ENCODE measurements around the gene HSBP1L1. TPM values are rescaled to one million over a fixed set of nuclear protein-coding genes. Genes with fewer than 3 reads are reported as not detected.
A peak's percentile ranks its signal among the peaks of the same experiment; 100 is the strongest.

HSBP1L1 gene
- total RNA-seq = 2.1 TPM

DNA sequence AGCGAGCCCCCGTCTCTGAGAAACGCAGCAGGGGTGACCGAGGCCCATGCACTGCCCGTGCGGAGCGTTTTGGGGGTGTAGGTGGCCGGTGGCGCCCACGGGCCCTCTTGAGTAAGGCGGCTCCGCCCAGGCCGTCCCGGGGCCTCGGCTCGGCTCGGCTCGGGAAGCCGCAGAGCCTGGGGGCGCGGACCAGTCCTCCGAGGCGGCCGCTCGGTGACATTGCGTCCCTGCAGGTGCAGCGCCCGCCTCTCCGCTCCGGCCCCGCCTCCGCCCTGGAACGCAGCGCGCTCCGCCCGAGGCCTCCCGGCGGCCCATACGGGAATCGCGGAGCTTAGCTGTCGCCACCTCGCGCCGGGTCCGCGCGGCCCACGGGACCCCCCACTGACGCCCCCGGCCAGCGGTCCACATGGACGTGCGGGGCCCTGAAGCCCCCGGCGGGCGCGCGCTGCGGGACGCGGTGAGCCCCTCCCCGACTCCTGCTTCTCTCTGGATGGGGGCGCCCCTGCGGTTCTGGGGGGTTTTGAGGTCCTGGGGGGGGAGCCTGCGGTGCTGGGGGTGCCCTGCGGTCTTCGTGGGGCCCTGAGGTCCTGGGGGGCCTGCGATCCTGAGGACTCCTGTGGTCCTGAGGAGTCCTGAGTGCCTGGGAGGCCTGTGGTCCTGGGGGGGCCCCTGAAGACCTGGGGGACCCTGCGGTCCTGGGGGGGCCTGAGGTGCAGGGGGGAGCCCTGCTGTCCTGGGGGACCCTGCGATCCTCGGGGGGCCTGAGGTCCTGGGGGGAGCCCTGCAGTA, at the start of gene HSBP1L1:
HSBP1L1 (plus strand) TSS at position 314 of the 789 bp plus-strand sequence; CDS start at position 407, 93 bp downstream.
- peak within 1 kb of the TSS; percentile 72 to 88 (median 77) for H3K9ac ChIP-seq (ENCODE audit: low read depth in 1 of 3, low read length in 3 of 3)
- H3K4me1 ChIP-seq (ENCODE audit: control insufficient read depth in 3 of 3, insufficient read depth in 3 of 3, low read length in 3 of 3) = peaks cover 6 to 11% (median 8%) of the 10 kb centered on the region in 3 donors
- H3K27ac ChIP-seq (ENCODE audit: low read depth, low read length) = peak within 1 kb of the TSS; percentile 71
- peak within 1 kb of the TSS; percentile 73 to 76 (median 75) for H3K4me3 ChIP-seq (ENCODE audit: low read length in 3 of 3)
- H3K9me3 ChIP-seq (ENCODE audit: control insufficient read depth in 3 of 3, low read length in 3 of 3) = no peaks in the 10 kb centered on the region
- peaks cover 0 to 10% (median 6%) of the 10 kb centered on the region in 3 donors for H3K27me3 ChIP-seq (ENCODE audit: control insufficient read depth in 3 of 3, insufficient read depth in 3 of 3, low read length in 3 of 3)
- H3K36me3 ChIP-seq (ENCODE audit: control insufficient read depth in 3 of 3, insufficient read depth in 3 of 3, low read length in 3 of 3) = peaks cover 2 to 4% (median 3%) of the 10 kb centered on the region in 3 donors

- H3K36me3 ChIP-seq (ENCODE audit: control insufficient read depth in 3 of 3, insufficient read depth in 3 of 3, low read length in 3 of 3) = peaks cover 18 to 34% (median 30%) of the 10 kb centered on the region in 3 donors
These were observed 49.0 kb upstream of the HSBP1L1 start for GRCh38 chr18:79915161-79916127.

GRCh38 chr18:79916128-79916494, 48.3 kb upstream of the HSBP1L1 start:
- H3K4me3 ChIP-seq (ENCODE audit: low read length in 3 of 3) = no peak overlapping the region
- H3K27me3 ChIP-seq (ENCODE audit: control insufficient read depth in 3 of 3, insufficient read depth in 3 of 3, low read length in 3 of 3) = no peaks in the 10 kb centered on the region
- H3K36me3 ChIP-seq (ENCODE audit: control insufficient read depth in 3 of 3, insufficient read depth in 3 of 3, low read length in 3 of 3) = peaks cover 18 to 34% (median 30%) of the 10 kb centered on the region in 3 donors
- peaks cover 5 to 20% (median 8%) of the 10 kb centered on the region in 3 donors for H3K4me1 ChIP-seq (ENCODE audit: control insufficient read depth in 3 of 3, insufficient read depth in 3 of 3, low read length in 3 of 3)
- H3K27ac ChIP-seq (ENCODE audit: low read depth, low read length) = no peak overlapping the region
- no peak overlapping the region for H3K9ac ChIP-seq (ENCODE audit: low read depth in 1 of 3, low read length in 3 of 3)
- H3K9me3 ChIP-seq (ENCODE audit: control insufficient read depth in 3 of 3, low read length in 3 of 3) = no peaks in the 10 kb centered on the region

More at GRCh38 chr18:79915161-79916127, 49.0 kb upstream of the HSBP1L1 start:
- Histone ChIP-seq H3K4me1 (ENCODE audit: control insufficient read depth in 3 of 3, insufficient read depth in 3 of 3, low read length in 3 of 3) (peaks cover 7 to 24% (median 8%) of the 10 kb centered on the region in 3 donors), H3K4me3 (ENCODE audit: low read length in 3 of 3) (no peak overlapping the region), H3K9me3 (ENCODE audit: control insufficient read depth in 3 of 3, low read length in 3 of 3) (no peaks in the 10 kb centered on the region), H3K27me3 (ENCODE audit: control insufficient read depth in 3 of 3, insufficient read depth in 3 of 3, low read length in 3 of 3) (no peaks in the 10 kb centered on the region), H3K9ac (ENCODE audit: low read depth in 1 of 3, low read length in 3 of 3) (no peak overlapping the region), H3K27ac (ENCODE audit: low read depth, low read length) (no peak overlapping the region)

DNA sequence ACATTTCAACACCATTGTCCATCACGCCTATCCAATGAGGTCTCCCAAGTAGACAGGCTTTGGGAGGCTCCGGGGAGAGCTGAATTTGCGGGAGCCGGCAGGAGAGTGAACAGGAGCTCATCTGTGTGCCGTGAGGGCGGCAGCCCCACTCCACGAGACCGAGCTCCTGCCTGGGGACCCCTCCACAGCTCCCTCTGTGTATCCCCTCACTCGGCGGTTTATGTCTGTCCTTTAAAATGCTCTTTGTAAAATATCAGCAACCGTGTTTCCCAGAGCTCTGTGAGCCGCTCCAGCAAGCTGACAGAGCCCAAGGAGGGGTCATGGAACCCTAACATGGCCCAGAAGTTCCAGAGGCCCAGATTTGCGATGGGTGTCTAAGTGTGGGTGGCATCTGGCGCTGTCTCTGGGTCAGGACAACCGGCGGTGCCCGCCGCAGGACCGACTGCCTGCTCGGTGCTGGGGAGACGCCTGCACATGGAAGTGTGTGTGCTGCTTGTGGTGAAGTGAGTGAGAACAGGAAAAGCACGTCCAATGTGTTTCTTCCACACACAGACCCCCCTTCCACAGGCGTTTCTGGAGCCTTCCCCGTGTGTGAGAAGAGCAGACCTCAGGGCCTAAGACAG, 47.8 kb upstream of the HSBP1L1 start:
- H3K9ac ChIP-seq (ENCODE audit: low read depth in 1 of 3, low read length in 3 of 3) = no peak overlapping the region
- no peak overlapping the region for H3K4me3 ChIP-seq (ENCODE audit: low read length in 3 of 3)
- H3K4me1 ChIP-seq (ENCODE audit: control insufficient read depth in 3 of 3, insufficient read depth in 3 of 3, low read length in 3 of 3) = peaks cover 5 to 15% (median 8%) of the 10 kb centered on the region in 3 donors
- H3K27ac ChIP-seq (ENCODE audit: low read depth, low read length) = no peak overlapping the region
- H3K36me3 ChIP-seq (ENCODE audit: control insufficient read depth in 3 of 3, insufficient read depth in 3 of 3, low read length in 3 of 3) = peaks cover 18 to 34% (median 30%) of the 10 kb centered on the region in 3 donors
- H3K27me3 ChIP-seq (ENCODE audit: control insufficient read depth in 3 of 3, insufficient read depth in 3 of 3, low read length in 3 of 3) = no peaks in the 10 kb centered on the region
- no peaks in the 10 kb centered on the region for H3K9me3 ChIP-seq (ENCODE audit: control insufficient read depth in 3 of 3, low read length in 3 of 3)

DNA sequence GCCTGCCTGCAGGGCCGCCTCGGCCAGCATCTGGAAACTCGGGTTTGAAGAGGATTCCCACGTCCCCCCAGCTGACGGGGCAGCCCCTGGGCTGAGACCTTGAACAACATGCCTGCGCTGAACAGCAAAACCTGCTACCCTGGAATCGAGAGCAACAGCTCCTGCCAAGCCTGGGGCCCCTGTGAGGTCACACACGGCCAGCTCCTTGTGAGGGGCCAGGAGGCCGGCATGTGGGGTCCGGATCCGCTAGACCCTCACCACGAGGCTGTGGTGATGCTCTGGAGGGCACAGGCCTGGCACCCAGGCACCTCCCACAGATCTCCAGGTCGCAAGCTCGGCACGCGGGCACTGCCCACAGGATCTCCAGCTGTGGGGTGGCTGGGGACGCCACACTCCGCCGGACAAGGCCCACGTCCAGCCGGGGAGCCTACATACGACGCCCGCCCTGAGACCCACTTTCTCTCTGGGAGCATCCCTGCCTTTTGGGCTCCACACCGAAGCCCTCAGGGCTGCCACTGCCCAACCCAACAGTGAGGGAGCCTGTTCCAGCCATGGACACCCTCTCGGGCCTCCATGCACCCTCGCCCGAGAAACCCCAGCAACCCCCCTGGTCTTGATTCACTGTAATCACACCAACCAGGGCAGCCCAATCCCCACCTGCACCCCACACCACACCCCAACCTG, 47.1 kb upstream of the HSBP1L1 start:
- Histone ChIP-seq H3K4me3 (ENCODE audit: low read length in 3 of 3) (no peak overlapping the region), H3K4me1 (ENCODE audit: control insufficient read depth in 3 of 3, insufficient read depth in 3 of 3, low read length in 3 of 3) (peaks cover 5 to 10% (median 8%) of the 10 kb centered on the region in 3 donors), H3K9me3 (ENCODE audit: control insufficient read depth in 3 of 3, low read length in 3 of 3) (no peaks in the 10 kb centered on the region), H3K27me3 (ENCODE audit: control insufficient read depth in 3 of 3, insufficient read depth in 3 of 3, low read length in 3 of 3) (no peaks in the 10 kb centered on the region), H3K9ac (ENCODE audit: low read depth in 1 of 3, low read length in 3 of 3) (no peak overlapping the region), H3K36me3 (ENCODE audit: control insufficient read depth in 3 of 3, insufficient read depth in 3 of 3, low read length in 3 of 3) (peaks cover 18 to 34% (median 30%) of the 10 kb centered on the region in 3 donors), H3K27ac (ENCODE audit: low read depth, low read length) (no peak overlapping the region)

DNA sequence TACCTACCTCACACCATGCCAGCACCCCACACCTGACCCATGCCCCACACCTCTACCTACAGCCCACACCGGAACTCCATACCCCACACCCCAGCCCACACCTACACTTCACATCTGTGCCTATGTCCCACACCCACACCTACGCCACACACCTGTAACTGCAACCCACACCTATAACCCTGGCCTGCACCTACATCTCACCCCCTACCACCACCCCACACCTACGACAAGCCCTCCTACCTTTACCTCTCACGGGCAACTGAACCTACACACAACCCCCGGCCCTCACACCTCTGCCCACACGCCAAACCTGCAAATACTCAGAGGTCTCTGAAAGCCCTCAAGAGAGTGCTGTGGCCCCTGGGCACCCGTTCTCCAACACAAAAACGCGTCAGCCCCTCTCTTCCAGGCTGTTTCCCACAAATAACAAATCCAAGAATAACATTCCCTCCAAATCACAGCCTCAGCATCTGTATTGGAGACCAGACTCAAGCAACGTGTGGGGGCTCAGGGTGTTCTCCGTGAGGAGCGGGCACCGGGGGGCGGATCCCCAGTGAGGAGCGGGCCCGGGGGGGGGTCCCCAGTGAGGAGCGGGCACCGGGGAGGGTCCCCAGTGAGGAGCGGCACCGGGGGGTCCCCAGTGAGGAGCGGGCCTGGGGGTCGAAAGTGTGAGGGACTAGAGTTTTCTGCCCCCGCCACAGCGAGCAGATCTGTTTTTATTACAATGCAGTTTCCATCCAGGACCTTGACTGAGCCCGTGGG, 46.4 kb upstream of the HSBP1L1 start:
- no peaks in the 10 kb centered on the region for H3K9me3 ChIP-seq (ENCODE audit: control insufficient read depth in 3 of 3, low read length in 3 of 3)
- no peaks in the 10 kb centered on the region for H3K27me3 ChIP-seq (ENCODE audit: control insufficient read depth in 3 of 3, insufficient read depth in 3 of 3, low read length in 3 of 3)
- peaks cover 18 to 30% (median 29%) of the 10 kb centered on the region in 3 donors for H3K36me3 ChIP-seq (ENCODE audit: control insufficient read depth in 3 of 3, insufficient read depth in 3 of 3, low read length in 3 of 3)
- H3K27ac ChIP-seq (ENCODE audit: low read depth, low read length) = no peak overlapping the region
- no peak overlapping the region for H3K9ac ChIP-seq (ENCODE audit: low read depth in 1 of 3, low read length in 3 of 3)
- peaks cover 2% of the 10 kb centered on the region in 3 donors for H3K4me1 ChIP-seq (ENCODE audit: control insufficient read depth in 3 of 3, insufficient read depth in 3 of 3, low read length in 3 of 3)
- H3K4me3 ChIP-seq (ENCODE audit: low read length in 3 of 3) = no peak overlapping the region

DNA sequence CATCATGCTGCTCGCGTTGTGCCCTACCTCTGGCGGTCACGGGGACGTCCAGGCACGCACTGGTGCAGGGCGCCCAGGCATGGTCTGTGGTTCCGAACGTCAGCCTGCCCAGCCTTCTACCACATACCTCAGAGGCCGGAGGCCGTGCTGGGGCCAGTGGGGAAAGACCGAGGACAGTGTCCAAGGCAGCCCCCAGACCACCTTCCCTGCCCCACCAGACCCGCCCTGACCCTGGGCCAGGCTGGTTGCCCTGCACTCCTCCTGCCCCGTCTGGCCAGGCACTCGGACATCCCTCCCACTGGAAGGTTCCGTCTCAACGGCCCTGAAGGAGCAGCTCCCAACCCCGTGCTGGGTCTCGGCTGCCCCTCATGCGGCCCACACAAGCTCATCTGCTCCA, 45.8 kb upstream of the HSBP1L1 start:
- no peaks in the 10 kb centered on the region for H3K9me3 ChIP-seq (ENCODE audit: control insufficient read depth in 3 of 3, low read length in 3 of 3)
- no peaks in the 10 kb centered on the region for H3K27me3 ChIP-seq (ENCODE audit: control insufficient read depth in 3 of 3, insufficient read depth in 3 of 3, low read length in 3 of 3)
- no peak overlapping the region for H3K4me3 ChIP-seq (ENCODE audit: low read length in 3 of 3)
- no peak overlapping the region for H3K27ac ChIP-seq (ENCODE audit: low read depth, low read length)
- H3K36me3 ChIP-seq (ENCODE audit: control insufficient read depth in 3 of 3, insufficient read depth in 3 of 3, low read length in 3 of 3) = peaks cover 18 to 30% (median 29%) of the 10 kb centered on the region in 3 donors
- H3K4me1 ChIP-seq (ENCODE audit: control insufficient read depth in 3 of 3, insufficient read depth in 3 of 3, low read length in 3 of 3) = no peaks in the 10 kb centered on the region
- H3K9ac ChIP-seq (ENCODE audit: low read depth in 1 of 3, low read length in 3 of 3) = no peak overlapping the region

GRCh38 chr18:79919089-79919488, 45.4 kb upstream of the HSBP1L1 start:
- Histone ChIP-seq H3K27me3 (ENCODE audit: control insufficient read depth in 3 of 3, insufficient read depth in 3 of 3, low read length in 3 of 3) (no peaks in the 10 kb centered on the region), H3K9ac (ENCODE audit: low read depth in 1 of 3, low read length in 3 of 3) (no peak overlapping the region), H3K27ac (ENCODE audit: low read depth, low read length) (no peak overlapping the region), H3K36me3 (ENCODE audit: control insufficient read depth in 3 of 3, insufficient read depth in 3 of 3, low read length in 3 of 3) (peaks cover 18 to 32% (median 29%) of the 10 kb centered on the region in 3 donors), H3K9me3 (ENCODE audit: control insufficient read depth in 3 of 3, low read length in 3 of 3) (no peaks in the 10 kb centered on the region), H3K4me1 (ENCODE audit: control insufficient read depth in 3 of 3, insufficient read depth in 3 of 3, low read length in 3 of 3) (peaks cover 0 to 4% (median 2%) of the 10 kb centered on the region in 3 donors), H3K4me3 (ENCODE audit: low read length in 3 of 3) (no peak overlapping the region)

Data from skeletal muscle tissue (tissue), 4 donors.